ENCODE measurements around the gene KCTD10. TPM values are rescaled to one million over a fixed set of nuclear protein-coding genes. Genes with fewer than 3 reads are reported as not detected.

KCTD10 gene
- polyA plus RNA-seq, 3 donors, result 18.1 to 21.0 (median 20.0) TPM

DNA sequence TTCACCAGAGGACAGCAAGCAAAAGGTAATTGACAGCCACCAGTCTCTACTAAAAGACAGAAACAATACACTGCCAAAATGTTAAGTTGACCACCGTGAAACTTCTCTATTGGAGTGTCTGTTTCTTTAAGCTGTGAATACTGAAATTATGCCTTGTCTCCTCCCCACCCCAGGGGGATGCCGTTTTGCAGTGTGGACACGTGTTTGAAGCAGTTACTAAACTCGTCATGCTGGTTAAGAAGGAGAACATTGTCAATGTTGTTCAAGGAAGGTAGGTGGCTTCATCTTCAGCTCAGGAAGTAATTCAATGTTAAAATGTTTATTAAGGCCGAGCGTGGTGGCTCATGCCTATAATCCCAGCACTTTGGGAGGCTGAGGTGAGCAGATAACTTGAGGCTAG is 32.8 kb downstream of the KCTD10 start:
- Histone ChIP-seq H2AFZ (ENCODE audit: insufficient read depth, low read depth, low read length, poor library complexity, severe bottlenecking) (no peak overlapping the region), H3K27ac (ENCODE audit: low read depth in 1 of 2, low read length in 2 of 2) (no peak overlapping the region), H4K20me1 (ENCODE audit: insufficient read depth, low read length) (no peaks in the 10 kb centered on the region), H3K79me2 (ENCODE audit: insufficient read depth, low read length) (no peaks in the 10 kb centered on the region), H3K36me3 (replicated peaks in 1 of 2; ENCODE audit: control insufficient read depth in 1 of 2, insufficient read depth in 2 of 2, low read length in 2 of 2) (peaks cover 20 to 43% of the 10 kb centered on the region in 2 donors), H3K9ac (ENCODE audit: insufficient read depth, low read length, poor library complexity, severe bottlenecking) (no peak overlapping the region), H3K27me3 (ENCODE audit: control insufficient read depth in 2 of 2, insufficient read depth in 2 of 2, low read length in 2 of 2) (no peaks in the 10 kb centered on the region), H3K4me3 (replicated peaks in 1 of 3; ENCODE audit: low read depth in 2 of 3, low read length in 3 of 3) (no peak overlapping the region), H3K9me3 (replicated peaks in 1 of 2; ENCODE audit: control insufficient read depth in 1 of 2, insufficient read depth in 1 of 2, low read length in 2 of 2) (no peaks in the 10 kb centered on the region), H3K4me2 (replicated peaks; ENCODE audit: extremely low read depth, low read length, poor library complexity, severe bottlenecking) (no peak overlapping the region), H3K4me1 (ENCODE audit: control insufficient read depth in 1 of 2, insufficient read depth in 2 of 2, low read length in 2 of 2) (no peaks in the 10 kb centered on the region)
- TF ChIP-seq, protein P1, sequence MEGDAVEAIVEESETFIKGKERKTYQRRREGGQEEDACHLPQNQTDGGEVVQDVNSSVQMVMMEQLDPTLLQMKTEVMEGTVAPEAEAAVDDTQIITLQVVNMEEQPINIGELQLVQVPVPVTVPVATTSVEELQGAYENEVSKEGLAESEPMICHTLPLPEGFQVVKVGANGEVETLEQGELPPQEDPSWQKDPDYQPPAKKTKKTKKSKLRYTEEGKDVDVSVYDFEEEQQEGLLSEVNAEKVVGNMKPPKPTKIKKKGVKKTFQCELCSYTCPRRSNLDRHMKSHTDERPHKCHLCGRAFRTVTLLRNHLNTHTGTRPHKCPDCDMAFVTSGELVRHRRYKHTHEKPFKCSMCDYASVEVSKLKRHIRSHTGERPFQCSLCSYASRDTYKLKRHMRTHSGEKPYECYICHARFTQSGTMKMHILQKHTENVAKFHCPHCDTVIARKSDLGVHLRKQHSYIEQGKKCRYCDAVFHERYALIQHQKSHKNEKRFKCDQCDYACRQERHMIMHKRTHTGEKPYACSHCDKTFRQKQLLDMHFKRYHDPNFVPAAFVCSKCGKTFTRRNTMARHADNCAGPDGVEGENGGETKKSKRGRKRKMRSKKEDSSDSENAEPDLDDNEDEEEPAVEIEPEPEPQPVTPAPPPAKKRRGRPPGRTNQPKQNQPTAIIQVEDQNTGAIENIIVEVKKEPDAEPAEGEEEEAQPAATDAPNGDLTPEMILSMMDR (IDR thresholded peaks at IDR 0.05), result no peak
- no peak overlapping the region for H3K4me3 Mint-ChIP-seq
- no peaks in the 10 kb centered on the region for H3K4me1 Mint-ChIP-seq
- no peaks in the 10 kb centered on the region for H3K27me3 Mint-ChIP-seq (ENCODE audit: low read depth in 3 of 3)
- peak overlapping the region in 1 of 7 donors; percentile 31 for H3K27ac Mint-ChIP-seq
- H3K9me3 Mint-ChIP-seq, result no peaks in the 10 kb centered on the region
- no peak for DNase-seq
- intact Hi-C loops (cut with micrococcal nuclease), result no loop called here
- 100% methylated on average over 2 of the region's 6 CpGs for WGBS (ENCODE audit: insufficient coverage)
- H3K36me3 Mint-ChIP-seq, result peaks cover 36 to 46% of the 10 kb centered on the region in 2 donors

DNA sequence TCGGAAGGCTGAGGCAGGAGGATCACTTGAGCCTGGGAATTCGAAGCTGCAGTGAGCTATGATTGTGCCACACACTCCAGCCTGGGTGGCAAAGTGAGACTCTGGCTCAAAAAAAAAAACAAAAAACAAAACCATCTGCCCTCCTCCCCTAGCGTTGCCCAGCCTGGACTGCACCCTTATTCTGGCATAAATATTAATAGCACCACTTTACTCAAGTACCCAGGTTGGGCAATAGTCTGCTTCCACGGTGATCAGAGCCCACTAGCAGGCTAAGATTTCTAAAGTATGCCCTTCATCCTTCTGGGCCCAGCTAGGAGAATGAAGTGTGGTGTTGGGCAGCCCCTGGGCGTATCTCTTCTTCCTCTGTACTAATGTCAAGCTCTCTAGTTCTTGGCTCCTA is 33.3 kb downstream of the KCTD10 start:
- intact Hi-C loops (cut with micrococcal nuclease), result no loop called here
- Histone ChIP-seq H4K20me1 (ENCODE audit: insufficient read depth, low read length) (no peaks in the 10 kb centered on the region), H3K36me3 (replicated peaks in 1 of 2; ENCODE audit: control insufficient read depth in 1 of 2, insufficient read depth in 2 of 2, low read length in 2 of 2) (peaks cover 20 to 39% of the 10 kb centered on the region in 2 donors), H3K9me3 (replicated peaks in 1 of 2; ENCODE audit: control insufficient read depth in 1 of 2, insufficient read depth in 1 of 2, low read length in 2 of 2) (no peaks in the 10 kb centered on the region), H3K9ac (ENCODE audit: insufficient read depth, low read length, poor library complexity, severe bottlenecking) (no peak overlapping the region), H2AFZ (ENCODE audit: insufficient read depth, low read depth, low read length, poor library complexity, severe bottlenecking) (no peak overlapping the region), H3K4me3 (replicated peaks in 1 of 3; ENCODE audit: low read depth in 2 of 3, low read length in 3 of 3) (no peak overlapping the region), H3K4me1 (ENCODE audit: control insufficient read depth in 1 of 2, insufficient read depth in 2 of 2, low read length in 2 of 2) (no peaks in the 10 kb centered on the region), H3K79me2 (ENCODE audit: insufficient read depth, low read length) (no peaks in the 10 kb centered on the region), H3K4me2 (replicated peaks; ENCODE audit: extremely low read depth, low read length, poor library complexity, severe bottlenecking) (no peak overlapping the region), H3K27me3 (ENCODE audit: control insufficient read depth in 2 of 2, insufficient read depth in 2 of 2, low read length in 2 of 2) (no peaks in the 10 kb centered on the region), H3K27ac (ENCODE audit: low read depth in 1 of 2, low read length in 2 of 2) (no peak overlapping the region)
- peaks cover 34 to 45% of the 10 kb centered on the region in 2 donors for H3K36me3 Mint-ChIP-seq
- WGBS (ENCODE audit: insufficient coverage), result 96% methylated on average over 5 of the region's 5 CpGs
- no peaks in the 10 kb centered on the region for H3K27me3 Mint-ChIP-seq (ENCODE audit: low read depth in 3 of 3)
- DNase-seq, result no peak
- no peaks in the 10 kb centered on the region for H3K9me3 Mint-ChIP-seq
- TF ChIP-seq, protein P1 (IDR thresholded peaks at IDR 0.05), result no peak
- no peak overlapping the region for H3K4me3 Mint-ChIP-seq
- no peaks in the 10 kb centered on the region for H3K4me1 Mint-ChIP-seq
- H3K27ac Mint-ChIP-seq, result peak overlapping the region in 1 of 7 donors; percentile 31
